ENCODE measurements around the gene B3GALNT2.

The B3GALNT2 gene

GRCh38 chr1:235500971-235501540 lies 3.2 kb downstream of the B3GALNT2 start:
- Histone ChIP-seq H3K4me2 (ENCODE audit: low read depth, low read length) (0 out of 2 replicates have a peak overlapping the region, but pooled peaks have one; percentile 3), H3K27ac (ENCODE audit: low read length) (no peak overlapping the region), H3K9me2 (replicated peaks; ENCODE audit: insufficient read depth, low read length) (no peaks in the 10 kb centered on the region), H3K4me3 (ENCODE audit: low read length) (no peak overlapping the region), H3K9me3 (replicated peaks; ENCODE audit: insufficient read depth, low read length) (no peaks in the 10 kb centered on the region), H3K27me3 (replicated peaks; ENCODE audit: insufficient read depth, low read length) (no peaks in the 10 kb centered on the region), H3K36me3 (replicated peaks; ENCODE audit: insufficient read depth, low read length) (no peaks in the 10 kb centered on the region), H3F3A (ENCODE audit: insufficient read depth, low read length) (peaks cover 30% of the 10 kb centered on the region), H3K9ac (ENCODE audit: low read length) (no peak overlapping the region), H4K20me1 (ENCODE audit: insufficient read depth, low read length) (peaks cover 7% of the 10 kb centered on the region), H3K79me2 (ENCODE audit: low read length) (peaks cover 71% of the 10 kb centered on the region), H2AFZ (ENCODE audit: low read length) (no peak overlapping the region), H3K4me1 (ENCODE audit: low read length) (peaks cover 17% of the 10 kb centered on the region)
- TF ChIP-seq CTCF (IDR thresholded peaks at IDR 0.05; ENCODE audit: low read length) (no peak), EZH2phosphoT487 (IDR thresholded peaks at IDR 0.05; ENCODE audit: low read length) (no peak), EZH2 (optimal IDR thresholded peaks at IDR 0.05; ENCODE audit: low read depth, low read length) (no peak)
- no peak for DNase-seq

- H3K79me2 ChIP-seq (ENCODE audit: low read length) = peaks cover 54% of the 10 kb centered on the region
Observed at GRCh38 chr1:235495551-235495950, 8.7 kb downstream of the B3GALNT2 start.

GRCh38 chr1:235495030-235495429 lies 9.2 kb downstream of the B3GALNT2 start:
- H4K20me1 ChIP-seq (ENCODE audit: insufficient read depth, low read length) = peaks cover 8% of the 10 kb centered on the region
- H3K4me3 ChIP-seq (ENCODE audit: low read length) = no peak overlapping the region
- peaks cover 19% of the 10 kb centered on the region for H3K4me1 ChIP-seq (ENCODE audit: low read length)
- no peaks in the 10 kb centered on the region for H3K9me2 ChIP-seq (replicated peaks; ENCODE audit: insufficient read depth, low read length)
- no peak for DNase-seq
- H3K27ac ChIP-seq (ENCODE audit: low read length) = no peak overlapping the region
- H3K9ac ChIP-seq (ENCODE audit: low read length) = no peak overlapping the region
- peaks cover 14% of the 10 kb centered on the region for H3F3A ChIP-seq (ENCODE audit: insufficient read depth, low read length)
- H3K36me3 ChIP-seq (replicated peaks; ENCODE audit: insufficient read depth, low read length) = peaks cover 7% of the 10 kb centered on the region; the same call in 1 of the 2 replicates
- no peak for TF ChIP-seq EZH2phosphoT487 (IDR thresholded peaks at IDR 0.05; ENCODE audit: low read length)
- no peak for TF ChIP-seq CTCF (IDR thresholded peaks at IDR 0.05; ENCODE audit: low read length)
- no peak for TF ChIP-seq EZH2 (optimal IDR thresholded peaks at IDR 0.05; ENCODE audit: low read depth, low read length)
- peaks cover 49% of the 10 kb centered on the region for H3K79me2 ChIP-seq (ENCODE audit: low read length)
- H3K4me2 ChIP-seq (ENCODE audit: low read depth, low read length) = no peak overlapping the region
- no peak overlapping the region for H2AFZ ChIP-seq (ENCODE audit: low read length)
- H3K27me3 ChIP-seq (replicated peaks; ENCODE audit: insufficient read depth, low read length) = no peaks in the 10 kb centered on the region
- no peaks in the 10 kb centered on the region for H3K9me3 ChIP-seq (replicated peaks; ENCODE audit: insufficient read depth, low read length)

More at GRCh38 chr1:235495551-235495950, 8.7 kb downstream of the B3GALNT2 start:
- no peak overlapping the region for H3K4me2 ChIP-seq (ENCODE audit: low read depth, low read length)
- H3K9me2 ChIP-seq (replicated peaks; ENCODE audit: insufficient read depth, low read length) = no peaks in the 10 kb centered on the region
- DNase-seq = no peak
- no peaks in the 10 kb centered on the region for H3K27me3 ChIP-seq (replicated peaks; ENCODE audit: insufficient read depth, low read length)
- H3K4me1 ChIP-seq (ENCODE audit: low read length) = peaks cover 19% of the 10 kb centered on the region
- peaks cover 10% of the 10 kb centered on the region for H4K20me1 ChIP-seq (ENCODE audit: insufficient read depth, low read length)
- H3K9me3 ChIP-seq (replicated peaks; ENCODE audit: insufficient read depth, low read length) = no peaks in the 10 kb centered on the region
- peaks cover 7% of the 10 kb centered on the region; the same call in 1 of the 2 replicates for H3K36me3 ChIP-seq (replicated peaks; ENCODE audit: insufficient read depth, low read length)
- H3K27ac ChIP-seq (ENCODE audit: low read length) = no peak overlapping the region
- H3F3A ChIP-seq (ENCODE audit: insufficient read depth, low read length) = peaks cover 14% of the 10 kb centered on the region
- H3K9ac ChIP-seq (ENCODE audit: low read length) = no peak overlapping the region
- no peak for TF ChIP-seq EZH2 (optimal IDR thresholded peaks at IDR 0.05; ENCODE audit: low read depth, low read length)
- no peak for TF ChIP-seq CTCF (IDR thresholded peaks at IDR 0.05; ENCODE audit: low read length)
- no peak for TF ChIP-seq EZH2phosphoT487 (IDR thresholded peaks at IDR 0.05; ENCODE audit: low read length)
- H3K4me3 ChIP-seq (ENCODE audit: low read length) = no peak overlapping the region
- H2AFZ ChIP-seq (ENCODE audit: low read length) = no peak overlapping the region
